ENCODE measurements around the gene OPRM1.

Gene OPRM1

GRCh38 chr6:154096834-154097233, 57.8 kb downstream of the OPRM1 start:
- no peak overlapping the region for H3K4me3 ChIP-seq (ENCODE audit: low read length)
- H3K9ac ChIP-seq (ENCODE audit: low read length): no peak overlapping the region
- no peak for TF ChIP-seq EZH2phosphoT487 (IDR thresholded peaks at IDR 0.05; ENCODE audit: low read depth)
- no peak for TF ChIP-seq CTCF (IDR thresholded peaks at IDR 0.05; ENCODE audit: low read depth, low read length)

GRCh38 chr6:154099211-154099610, 60.2 kb downstream of the OPRM1 start:
- H2AFZ ChIP-seq (ENCODE audit: low read depth, low read length): no peak overlapping the region
- no peak overlapping the region for H3K4me3 ChIP-seq (ENCODE audit: low read length)
- TF ChIP-seq CTCF (IDR thresholded peaks at IDR 0.05; ENCODE audit: low read depth, low read length): no peak
- TF ChIP-seq EZH2phosphoT487 (IDR thresholded peaks at IDR 0.05; ENCODE audit: low read depth): no peak
- H3K9ac ChIP-seq (ENCODE audit: low read length): no peak overlapping the region
- no peaks in the 10 kb centered on the region for H3K79me2 ChIP-seq (ENCODE audit: low read length)
- no peaks in the 10 kb centered on the region for H3K36me3 ChIP-seq (replicated peaks; ENCODE audit: low read depth, low read length)
- H4K20me1 ChIP-seq (ENCODE audit: insufficient read depth, low read length): no peaks in the 10 kb centered on the region
- H3K9me3 ChIP-seq (ENCODE audit: insufficient read depth, low read length): no peaks in the 10 kb centered on the region
- H3K4me1 ChIP-seq (ENCODE audit: low read length): no peaks in the 10 kb centered on the region
- H3K27me3 ChIP-seq (ENCODE audit: low read depth, low read length): no peaks in the 10 kb centered on the region
- H3K4me2 ChIP-seq (ENCODE audit: low read length): no peak overlapping the region
- no peak overlapping the region for H3K27ac ChIP-seq (ENCODE audit: low read length)

More at GRCh38 chr6:154096834-154097233, 57.8 kb downstream of the OPRM1 start:
- no peaks in the 10 kb centered on the region for H3K9me3 ChIP-seq (ENCODE audit: insufficient read depth, low read length)
- no peaks in the 10 kb centered on the region for H3K4me1 ChIP-seq (ENCODE audit: low read length)
- no peaks in the 10 kb centered on the region for H4K20me1 ChIP-seq (ENCODE audit: insufficient read depth, low read length)
- H3K27ac ChIP-seq (ENCODE audit: low read length): no peak overlapping the region
- no peak overlapping the region for H2AFZ ChIP-seq (ENCODE audit: low read depth, low read length)
- no peaks in the 10 kb centered on the region for H3K36me3 ChIP-seq (replicated peaks; ENCODE audit: low read depth, low read length)
- no peaks in the 10 kb centered on the region for H3K27me3 ChIP-seq (ENCODE audit: low read depth, low read length)
- H3K4me2 ChIP-seq (ENCODE audit: low read length): no peak overlapping the region
- H3K79me2 ChIP-seq (ENCODE audit: low read length): no peaks in the 10 kb centered on the region

GRCh38 chr6:154106251-154106650, 67.2 kb downstream of the OPRM1 start:
- no peak overlapping the region for H3K9ac ChIP-seq (ENCODE audit: low read length)
- H2AFZ ChIP-seq (ENCODE audit: low read depth, low read length): no peak overlapping the region
- H3K4me2 ChIP-seq (ENCODE audit: low read length): no peak overlapping the region
- no peak for TF ChIP-seq CTCF (IDR thresholded peaks at IDR 0.05; ENCODE audit: low read depth, low read length)
- TF ChIP-seq EZH2phosphoT487 (IDR thresholded peaks at IDR 0.05; ENCODE audit: low read depth): no peak
- no peaks in the 10 kb centered on the region for H3K79me2 ChIP-seq (ENCODE audit: low read length)
- no peak overlapping the region for H3K4me3 ChIP-seq (ENCODE audit: low read length)
- H3K27ac ChIP-seq (ENCODE audit: low read length): no peak overlapping the region
- H4K20me1 ChIP-seq (ENCODE audit: insufficient read depth, low read length): no peaks in the 10 kb centered on the region
- 0 out of 2 replicates have a peak, but pooled peaks cover 3% of the 10 kb centered on the region for H3K27me3 ChIP-seq (ENCODE audit: low read depth, low read length)
- H3K36me3 ChIP-seq (replicated peaks; ENCODE audit: low read depth, low read length): no peaks in the 10 kb centered on the region
- no peaks in the 10 kb centered on the region for H3K4me1 ChIP-seq (ENCODE audit: low read length)
- H3K9me3 ChIP-seq (ENCODE audit: insufficient read depth, low read length): no peaks in the 10 kb centered on the region

GRCh38 chr6:154111025-154111424, 72.0 kb downstream of the OPRM1 start:
- Histone ChIP-seq H3K9me3 (ENCODE audit: insufficient read depth, low read length) (no peaks in the 10 kb centered on the region), H4K20me1 (ENCODE audit: insufficient read depth, low read length) (no peaks in the 10 kb centered on the region), H3K27me3 (ENCODE audit: low read depth, low read length) (0 out of 2 replicates have a peak, but pooled peaks cover 3% of the 10 kb centered on the region), H3K79me2 (ENCODE audit: low read length) (no peaks in the 10 kb centered on the region), H3K4me1 (ENCODE audit: low read length) (no peaks in the 10 kb centered on the region), H3K4me2 (ENCODE audit: low read length) (no peak overlapping the region), H3K36me3 (replicated peaks; ENCODE audit: low read depth, low read length) (no peaks in the 10 kb centered on the region), H3K9ac (ENCODE audit: low read length) (no peak overlapping the region), H2AFZ (ENCODE audit: low read depth, low read length) (no peak overlapping the region), H3K4me3 (ENCODE audit: low read length) (no peak overlapping the region), H3K27ac (ENCODE audit: low read length) (no peak overlapping the region)
- no peak for TF ChIP-seq EZH2phosphoT487 (IDR thresholded peaks at IDR 0.05; ENCODE audit: low read depth)
- no peak for TF ChIP-seq CTCF (IDR thresholded peaks at IDR 0.05; ENCODE audit: low read depth, low read length)

Data from OCI-LY3 (cell line).